ENCODE results near the gene ERCC3. TPM values are rescaled to one million over a fixed set of nuclear protein-coding genes. Genes with fewer than 3 reads are reported as not detected.

ERCC3 gene
- total RNA-seq = 10 to 100 TPM; 56.3 to 66.4 TPM

- peaks cover 36% of the 10 kb centered on the region for H3K4me1 Mint-ChIP-seq (ENCODE audit: low read depth)
- peak within 1 kb of the TSS; percentile 100 for H3K27ac Mint-ChIP-seq
- H3K9me3 Mint-ChIP-seq = no peaks in the 10 kb centered on the region
- no peaks in the 10 kb centered on the region for H3K27me3 Mint-ChIP-seq (ENCODE audit: low read depth)
- peak; percentile 99 to 100 for ATAC-seq (replicated peaks in 1 of 2)
- peak; percentile 90 to 92 for DNase-seq
- peak within 1 kb of the TSS; percentile 100 for H3K4me3 Mint-ChIP-seq
- H3K36me3 Mint-ChIP-seq (ENCODE audit: insufficient read depth in 2 of 2) = peaks cover 5 to 16% of the 10 kb centered on the region in 2 donors
Measured at GRCh38 chr2:127293748-127294562, at the start of gene ERCC3. TSS of gene ERCC3 (minus strand) at chr2:127294144. CDS start at chr2:127294081, 63 bp downstream.

DNA sequence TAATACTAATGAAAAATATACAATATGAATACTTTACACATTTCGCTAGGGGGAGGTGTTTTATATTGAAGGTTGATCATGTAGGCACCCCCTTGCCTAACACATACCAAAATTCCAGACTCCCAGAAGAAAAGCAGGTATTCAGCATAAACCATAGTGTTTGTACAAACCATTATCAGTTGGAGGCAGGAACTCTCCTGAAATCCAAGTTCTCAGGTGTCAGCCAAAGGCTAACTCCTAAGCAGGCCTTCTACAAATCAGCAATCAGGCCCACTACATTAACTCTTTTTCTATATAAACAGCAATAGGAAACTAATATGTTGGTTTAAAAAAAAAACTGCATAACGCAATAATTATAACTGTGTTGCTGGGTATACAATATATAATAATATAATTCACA is 49.3 kb upstream of the ERCC3 start:
- ATAC-seq (replicated peaks in 1 of 2) (no peak), DNase-seq (no peak)
- H3K27me3 Mint-ChIP-seq (ENCODE audit: low read depth) = no peaks in the 10 kb centered on the region
- H3K36me3 Mint-ChIP-seq (ENCODE audit: insufficient read depth in 2 of 2) = peaks cover 0 to 7% of the 10 kb centered on the region in 2 donors
- peaks cover 22% of the 10 kb centered on the region for H3K4me1 Mint-ChIP-seq (ENCODE audit: low read depth)
- H3K27ac Mint-ChIP-seq = no peak overlapping the region
- H3K9me3 Mint-ChIP-seq = no peaks in the 10 kb centered on the region
- no peak overlapping the region for H3K4me3 Mint-ChIP-seq

DNA sequence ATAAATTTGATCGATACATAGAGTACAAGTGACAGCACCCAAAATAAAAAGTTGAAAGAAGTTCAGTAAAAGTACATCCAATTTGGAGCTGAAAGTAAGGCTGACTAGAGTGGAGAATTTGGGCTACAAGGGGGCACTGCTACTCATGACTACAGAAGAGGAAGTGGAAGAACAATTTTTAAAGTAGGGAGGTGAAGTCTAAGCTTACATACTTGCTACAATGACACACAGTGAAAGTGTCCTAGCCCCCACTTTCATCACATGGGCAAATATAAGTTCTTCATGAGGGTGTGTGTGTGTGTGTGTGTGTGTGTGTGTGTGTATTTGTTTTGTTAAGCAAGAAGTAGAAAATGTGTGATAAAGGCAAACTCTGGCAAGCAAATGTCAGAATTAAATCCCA is 48.2 kb upstream of the ERCC3 start:
- H3K4me3 Mint-ChIP-seq = no peak overlapping the region
- peaks cover 0 to 9% of the 10 kb centered on the region in 2 donors for H3K36me3 Mint-ChIP-seq (ENCODE audit: insufficient read depth in 2 of 2)
- no peak for DNase-seq
- no peaks in the 10 kb centered on the region for H3K9me3 Mint-ChIP-seq
- no peaks in the 10 kb centered on the region for H3K27me3 Mint-ChIP-seq (ENCODE audit: low read depth)
- H3K27ac Mint-ChIP-seq = no peak overlapping the region
- peaks cover 15% of the 10 kb centered on the region for H3K4me1 Mint-ChIP-seq (ENCODE audit: low read depth)
- ATAC-seq (replicated peaks in 1 of 2) = no peak

DNA sequence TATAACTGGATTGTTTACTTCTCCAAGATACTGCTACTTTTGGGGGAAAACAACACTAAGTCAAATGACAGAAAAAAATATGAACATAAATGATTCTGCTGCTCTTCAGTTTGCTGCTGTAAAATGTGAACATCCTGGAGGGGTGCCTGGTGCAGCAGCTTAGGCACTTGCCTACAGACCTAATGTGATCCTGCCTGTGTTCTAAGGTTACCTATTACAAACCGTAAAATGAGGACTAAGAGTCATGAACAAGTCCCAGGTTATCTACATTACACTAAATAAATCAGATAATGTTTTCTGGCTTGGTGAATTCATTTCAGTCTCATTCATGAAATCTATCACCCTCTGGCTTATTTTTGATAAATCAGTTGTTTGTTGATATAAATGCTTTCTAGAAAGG is 38.4 kb upstream of the ERCC3 start:
- DNase-seq (no peak), ATAC-seq (replicated peaks in 1 of 2) (no peak)
- Mint-ChIP-seq H3K4me1 (ENCODE audit: low read depth) (no peaks in the 10 kb centered on the region), H3K36me3 (ENCODE audit: insufficient read depth in 2 of 2) (peaks cover 0 to 8% of the 10 kb centered on the region in 2 donors), H3K4me3 (no peak overlapping the region), H3K27ac (no peak overlapping the region), H3K9me3 (no peaks in the 10 kb centered on the region), H3K27me3 (ENCODE audit: low read depth) (no peaks in the 10 kb centered on the region)

DNA sequence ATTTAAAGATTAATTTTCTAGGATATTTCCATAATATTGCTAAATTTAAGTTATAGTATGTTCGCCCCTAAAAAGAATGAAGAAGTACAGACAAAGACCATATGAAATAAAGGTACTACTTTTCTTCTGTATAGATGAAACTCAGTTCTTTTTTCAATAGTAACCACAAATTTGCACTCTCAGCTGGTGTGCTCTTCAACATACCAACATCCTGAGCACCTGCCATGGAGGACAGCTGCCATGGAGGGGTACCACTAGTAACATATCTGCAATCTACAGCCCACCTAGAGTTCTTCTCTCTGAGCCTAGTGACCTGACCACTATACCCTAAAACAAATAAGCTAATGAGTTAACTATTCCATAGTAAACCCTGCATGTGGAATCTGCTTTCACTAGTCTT is 36.8 kb upstream of the ERCC3 start:
- Mint-ChIP-seq H3K36me3 (ENCODE audit: insufficient read depth in 2 of 2) (peaks cover 0 to 8% of the 10 kb centered on the region in 2 donors), H3K4me1 (ENCODE audit: low read depth) (no peaks in the 10 kb centered on the region), H3K4me3 (no peak overlapping the region), H3K9me3 (no peaks in the 10 kb centered on the region), H3K27ac (no peak overlapping the region), H3K27me3 (ENCODE audit: low read depth) (no peaks in the 10 kb centered on the region)
- DNase-seq = no peak
- ATAC-seq (replicated peaks in 1 of 2) = no peak

GRCh38 chr2:127326289-127326945 is 32.5 kb upstream of the ERCC3 start:
- Mint-ChIP-seq H3K9me3 (no peaks in the 10 kb centered on the region), H3K4me1 (ENCODE audit: low read depth) (no peaks in the 10 kb centered on the region), H3K27me3 (ENCODE audit: low read depth) (no peaks in the 10 kb centered on the region), H3K27ac (no peak overlapping the region), H3K4me3 (no peak overlapping the region), H3K36me3 (ENCODE audit: insufficient read depth in 2 of 2) (peaks cover 2 to 8% of the 10 kb centered on the region in 2 donors)
- ATAC-seq (replicated peaks in 1 of 2) = no peak
- no peak for DNase-seq

- DNase-seq (no peak), ATAC-seq (replicated peaks in 1 of 2) (no peak)
- Mint-ChIP-seq H3K4me1 (ENCODE audit: low read depth) (peaks cover 9% of the 10 kb centered on the region), H3K27ac (no peak overlapping the region), H3K27me3 (ENCODE audit: low read depth) (no peaks in the 10 kb centered on the region), H3K4me3 (no peak overlapping the region), H3K9me3 (peaks cover 7 to 8% of the 10 kb centered on the region in 2 donors), H3K36me3 (ENCODE audit: insufficient read depth in 2 of 2) (peaks cover 11 to 21% of the 10 kb centered on the region in 2 donors)
Measured at GRCh38 chr2:127324635-127325034, 30.7 kb upstream of the ERCC3 start.

DNA sequence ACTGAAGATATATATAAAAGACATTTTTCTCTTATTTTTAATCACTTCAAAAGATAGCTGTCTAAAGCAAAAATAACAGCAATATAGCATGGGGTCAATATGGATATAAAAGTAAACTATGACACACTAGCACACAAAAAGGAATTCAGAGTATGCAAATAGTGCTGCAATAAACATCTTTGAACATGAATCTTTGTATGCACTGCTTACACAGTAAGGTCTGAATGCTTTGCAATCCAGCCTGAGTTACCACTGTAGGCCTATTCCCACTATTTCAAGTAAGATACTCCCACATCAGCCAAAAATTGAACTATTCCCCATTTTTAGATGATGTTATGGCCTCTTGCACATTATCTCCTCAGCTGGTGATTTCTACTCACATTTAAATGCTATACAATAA is 27.4 kb upstream of the ERCC3 start:
- H3K4me1 Mint-ChIP-seq (ENCODE audit: low read depth) = peaks cover 9% of the 10 kb centered on the region

DNA sequence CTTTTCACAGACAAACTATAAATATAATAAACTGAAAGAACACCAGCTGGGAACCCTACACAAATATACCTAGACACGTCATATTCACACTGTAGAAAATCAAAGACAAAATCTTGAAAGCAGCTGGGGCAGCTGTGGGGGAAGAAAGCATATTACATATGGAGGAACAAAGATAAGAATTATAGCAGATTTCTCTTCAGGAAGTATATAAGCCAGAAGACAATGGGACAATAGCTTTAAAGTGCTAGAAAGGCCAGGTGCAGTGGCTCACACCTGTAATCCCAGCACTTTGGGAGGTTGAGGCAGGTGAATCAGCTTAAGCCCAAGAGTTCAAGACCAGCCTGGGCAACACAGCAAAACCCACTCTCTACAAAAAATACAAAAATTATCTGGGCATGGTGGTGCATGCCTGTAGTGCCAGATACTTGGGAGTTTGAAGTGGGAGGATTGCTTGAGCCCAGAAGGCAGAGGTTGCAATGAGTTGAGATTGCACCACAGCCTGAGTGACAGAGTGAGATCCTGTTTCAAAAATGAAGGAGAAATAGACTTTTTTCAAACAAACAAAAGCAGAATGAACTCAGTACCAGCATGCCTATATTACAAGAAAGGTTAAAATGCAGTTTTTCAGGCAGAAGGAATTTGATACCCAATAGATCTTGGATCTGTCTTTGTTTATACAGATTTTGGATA is 26.8 kb upstream of the ERCC3 start:
- no peak overlapping the region for H3K27ac Mint-ChIP-seq
- H3K9me3 Mint-ChIP-seq = peaks cover 7 to 8% of the 10 kb centered on the region in 2 donors
- H3K27me3 Mint-ChIP-seq (ENCODE audit: low read depth) = no peaks in the 10 kb centered on the region
- H3K4me1 Mint-ChIP-seq (ENCODE audit: low read depth) = peaks cover 9% of the 10 kb centered on the region
- no peak for DNase-seq
- no peak for ATAC-seq (replicated peaks in 1 of 2)
- H3K4me3 Mint-ChIP-seq = no peak overlapping the region
- peaks cover 11 to 30% of the 10 kb centered on the region in 2 donors for H3K36me3 Mint-ChIP-seq (ENCODE audit: insufficient read depth in 2 of 2)

More for the DNA sequence above, 27.4 kb upstream of the ERCC3 start:
- peaks cover 7 to 8% of the 10 kb centered on the region in 2 donors for H3K9me3 Mint-ChIP-seq
- no peak overlapping the region for H3K27ac Mint-ChIP-seq
- H3K4me3 Mint-ChIP-seq = no peak overlapping the region
- no peaks in the 10 kb centered on the region for H3K27me3 Mint-ChIP-seq (ENCODE audit: low read depth)
- H3K36me3 Mint-ChIP-seq (ENCODE audit: insufficient read depth in 2 of 2) = peaks cover 11 to 30% of the 10 kb centered on the region in 2 donors
- DNase-seq = no peak
- ATAC-seq (replicated peaks in 1 of 2) = no peak

DNA sequence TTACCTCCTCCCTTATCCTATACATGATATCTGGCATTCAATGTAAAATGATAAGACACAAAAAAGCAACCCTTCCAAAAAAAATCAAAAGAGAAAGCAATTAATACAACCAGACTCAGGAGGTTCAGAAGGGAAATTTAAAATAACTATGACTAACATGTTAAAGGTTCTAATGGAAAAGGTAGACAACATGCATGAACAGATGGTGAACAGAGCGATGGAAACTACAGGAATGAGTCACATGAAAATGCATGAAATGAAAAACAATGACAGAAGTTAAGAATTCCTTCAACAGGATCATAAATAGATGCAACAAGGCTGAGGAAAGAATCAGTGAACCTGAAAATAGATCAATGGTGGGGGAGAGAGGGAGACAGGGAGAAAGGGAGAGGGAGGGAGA is 26.1 kb upstream of the ERCC3 start:
- Mint-ChIP-seq H3K27ac (peak overlapping the region; percentile 7), H3K36me3 (ENCODE audit: insufficient read depth in 2 of 2) (peaks cover 11 to 30% of the 10 kb centered on the region in 2 donors), H3K27me3 (ENCODE audit: low read depth) (no peaks in the 10 kb centered on the region), H3K9me3 (peaks cover 7 to 8% of the 10 kb centered on the region in 2 donors), H3K4me1 (ENCODE audit: low read depth) (peaks cover 9% of the 10 kb centered on the region), H3K4me3 (no peak overlapping the region)
- ATAC-seq (replicated peaks in 1 of 2) (no peak), DNase-seq (no peak)

DNA sequence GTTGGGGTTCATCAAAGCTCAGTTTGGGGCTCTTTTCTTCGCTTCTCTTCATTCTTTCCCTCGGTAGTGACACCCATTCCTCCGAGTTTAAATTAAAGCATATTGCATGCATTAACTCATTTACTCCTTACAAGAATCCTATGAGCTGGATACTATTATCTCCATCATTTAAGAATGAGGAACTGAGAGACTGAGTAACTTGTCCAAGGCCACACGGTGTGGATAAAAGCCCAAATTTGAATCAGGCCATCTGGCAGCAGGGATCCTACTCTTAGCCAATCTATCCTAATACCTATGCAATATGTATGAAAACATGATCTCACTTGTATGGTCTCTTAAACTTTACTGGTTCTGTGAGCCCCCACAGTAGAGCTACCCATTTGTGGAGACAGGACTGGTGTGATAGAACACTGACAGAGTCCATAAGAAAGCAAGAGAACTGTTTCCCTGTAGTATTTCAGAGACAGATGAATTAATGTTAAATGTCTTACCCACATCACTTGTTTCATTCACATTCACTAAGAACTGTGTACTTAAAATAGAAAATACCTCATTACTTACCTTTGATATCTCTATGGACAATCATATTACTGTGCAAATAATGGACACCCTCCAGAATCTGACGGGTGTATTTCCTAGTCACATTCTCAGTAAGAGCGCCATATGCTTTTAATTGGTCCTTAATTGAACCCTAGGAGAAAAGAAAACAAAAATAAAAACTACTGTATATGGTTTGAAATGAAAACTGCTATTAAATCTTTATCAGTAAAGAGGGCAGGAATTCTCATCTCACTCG is 20.4 kb upstream of the ERCC3 start:
- Mint-ChIP-seq H3K4me3 (no peak overlapping the region), H3K27ac (no peak overlapping the region), H3K36me3 (ENCODE audit: insufficient read depth in 2 of 2) (peaks cover 1 to 21% of the 10 kb centered on the region in 2 donors)

GRCh38 chr2:127313406-127313805 is 19.5 kb upstream of the ERCC3 start:
- H3K4me1 Mint-ChIP-seq (ENCODE audit: low read depth) = no peaks in the 10 kb centered on the region
- no peak overlapping the region for H3K4me3 Mint-ChIP-seq
- no peak for ATAC-seq (replicated peaks in 1 of 2)
- no peak for DNase-seq
- H3K27me3 Mint-ChIP-seq (ENCODE audit: low read depth) = no peaks in the 10 kb centered on the region
- no peaks in the 10 kb centered on the region for H3K9me3 Mint-ChIP-seq
- H3K36me3 Mint-ChIP-seq (ENCODE audit: insufficient read depth in 2 of 2) = peaks cover 1 to 16% of the 10 kb centered on the region in 2 donors
- no peak overlapping the region for H3K27ac Mint-ChIP-seq

More for the DNA sequence above, 20.4 kb upstream of the ERCC3 start:
- DNase-seq (no peak), ATAC-seq (replicated peaks in 1 of 2) (no peak)
- Mint-ChIP-seq H3K9me3 (no peaks in the 10 kb centered on the region), H3K27me3 (ENCODE audit: low read depth) (no peaks in the 10 kb centered on the region), H3K4me1 (ENCODE audit: low read depth) (no peaks in the 10 kb centered on the region)
